PFSK-1 (cell line): Measurements from ENCODE around the gene UBFD1.

Source experiments
- FOXP2 ChIP-seq: optimal IDR thresholded peaks from 2 replicates; pipeline ENCODE3; 2011; ENCODE audit warnings: borderline replicate concordance, control low read depth, inconsistent platforms; ENCODE audit not compliant: insufficient read depth; ENCODE audit errors: extremely low read length, extremely low read depth
- POLR2AphosphoS5 ChIP-seq: IDR thresholded peaks from 2 replicates; pipeline ENCODE4 v1.6.1; 2012; ENCODE audit warnings: low read depth, mild to moderate bottlenecking, control low read depth, low read length, moderate library complexity
- REST ChIP-seq, 2 experiments: IDR thresholded peaks; 2 replicates each; pipeline versions ENCODE4 v1.6.1 to v1.8.0; 2011 to 2012; ENCODE audit warnings: low read depth in 2 of 2, low read length in 2 of 2, control low read depth in 1 of 2, inconsistent platforms in 1 of 2, mild to moderate bottlenecking in 1 of 2, moderate library complexity in 1 of 2; ENCODE audit not compliant: insufficient read depth in 1 of 2
- SIN3A ChIP-seq: IDR thresholded peaks from 2 replicates; pipeline ENCODE4 v1.6.1; 2012; ENCODE audit warnings: mild to moderate bottlenecking, low read length, moderate library complexity, borderline replicate concordance; ENCODE audit not compliant: insufficient read depth
- TAF1 ChIP-seq: IDR thresholded peaks from 2 replicates; pipeline ENCODE4 v1.6.1; 2012; ENCODE audit warnings: low read length, control low read depth, borderline replicate concordance; ENCODE audit not compliant: insufficient read depth

The UBFD1 gene

DNA sequence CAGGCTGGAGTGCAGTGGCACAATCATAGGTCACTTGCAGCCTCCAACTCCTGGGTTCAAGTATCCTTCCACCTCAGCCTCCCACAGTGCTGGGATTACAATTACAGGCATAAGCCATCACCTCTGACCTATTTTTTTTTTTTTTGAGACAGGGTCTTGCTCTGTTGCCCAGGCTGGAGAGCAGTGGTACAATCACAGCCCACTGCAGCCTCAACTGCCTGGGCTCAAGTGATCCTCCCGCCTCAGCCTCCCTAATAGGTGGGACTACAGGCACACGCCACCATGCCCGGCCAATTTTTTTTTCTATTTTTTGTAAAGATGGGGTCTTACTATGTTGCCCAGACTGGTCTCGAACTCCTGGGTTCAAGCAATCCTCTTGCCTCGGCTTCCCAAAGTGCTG lies 41.6 kb upstream of the UBFD1 start:
- TF ChIP-seq POLR2AphosphoS5 (no peak), SIN3A (no peak), REST (IDR thresholded peaks at IDR 0.05; ENCODE audit: insufficient read depth in 1 of 2, low read depth in 2 of 2, low read length in 2 of 2) (no peak), TAF1 (no peak), FOXP2 (no peak)

DNA sequence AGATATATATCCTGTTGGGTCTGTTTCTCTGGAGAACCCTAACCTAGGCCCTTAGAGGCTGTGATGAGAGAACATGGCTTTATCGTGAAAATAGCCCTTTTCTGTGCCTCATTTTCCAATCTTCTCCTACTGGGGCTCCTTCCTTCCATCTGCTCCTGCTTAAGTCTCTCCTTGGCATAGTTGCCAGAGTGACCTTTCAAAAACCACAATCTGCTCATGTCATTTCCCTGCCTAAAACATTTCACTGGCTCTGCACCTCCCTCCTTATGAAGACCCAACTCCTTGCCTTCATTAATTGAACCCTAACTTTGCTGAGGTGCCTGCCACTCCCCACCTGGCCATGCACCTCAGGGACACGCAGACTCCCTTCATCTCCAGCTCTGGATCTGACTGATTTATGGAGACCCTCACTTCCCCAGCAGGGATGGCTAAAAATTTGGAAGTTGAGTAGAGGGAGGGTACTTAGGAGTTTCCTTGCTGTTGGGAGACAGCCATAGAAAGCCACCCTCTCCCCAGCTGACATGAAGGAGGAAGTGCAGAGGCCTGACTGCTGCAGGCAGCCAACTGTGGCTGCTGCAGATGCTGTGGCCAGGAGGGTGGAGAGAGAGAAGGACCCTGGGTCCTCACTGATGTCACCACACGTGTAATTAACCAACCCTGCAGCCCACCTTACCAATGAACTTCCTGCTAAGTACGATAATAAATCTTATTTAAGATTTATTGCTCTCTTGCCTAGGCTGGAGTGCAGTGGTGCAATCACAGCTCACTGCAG lies 41.0 kb upstream of the UBFD1 start:
- TF ChIP-seq TAF1 (no peak), FOXP2 (no peak), POLR2AphosphoS5 (no peak), REST (IDR thresholded peaks at IDR 0.05; ENCODE audit: insufficient read depth in 1 of 2, low read depth in 2 of 2, low read length in 2 of 2) (no peak), SIN3A (no peak)

GRCh38 chr16:23518435-23518891 lies 39.1 kb upstream of the UBFD1 start:
- TF ChIP-seq REST (IDR thresholded peaks at IDR 0.05; ENCODE audit: insufficient read depth in 1 of 2, low read depth in 2 of 2, low read length in 2 of 2) (no peak), SIN3A (no peak), FOXP2 (no peak), TAF1 (no peak)

- TF ChIP-seq REST (IDR thresholded peaks at IDR 0.05; ENCODE audit: insufficient read depth in 1 of 2, low read depth in 2 of 2, low read length in 2 of 2): no peak
- TF ChIP-seq POLR2AphosphoS5: no peak
- no peak for TF ChIP-seq FOXP2
- no peak for TF ChIP-seq TAF1
- no peak for TF ChIP-seq SIN3A
These were observed 38.2 kb upstream of the UBFD1 start for GRCh38 chr16:23519282-23519681.
